ENCODE measurements around the gene TANC1. TPM values are rescaled to one million over a fixed set of nuclear protein-coding genes. Genes with fewer than 3 reads are reported as not detected.

The TANC1 gene
- total and polyA plus RNA-seq, 3 donors from 2014 or later = 8.6 to 19.3 (median 16.2) TPM

DNA sequence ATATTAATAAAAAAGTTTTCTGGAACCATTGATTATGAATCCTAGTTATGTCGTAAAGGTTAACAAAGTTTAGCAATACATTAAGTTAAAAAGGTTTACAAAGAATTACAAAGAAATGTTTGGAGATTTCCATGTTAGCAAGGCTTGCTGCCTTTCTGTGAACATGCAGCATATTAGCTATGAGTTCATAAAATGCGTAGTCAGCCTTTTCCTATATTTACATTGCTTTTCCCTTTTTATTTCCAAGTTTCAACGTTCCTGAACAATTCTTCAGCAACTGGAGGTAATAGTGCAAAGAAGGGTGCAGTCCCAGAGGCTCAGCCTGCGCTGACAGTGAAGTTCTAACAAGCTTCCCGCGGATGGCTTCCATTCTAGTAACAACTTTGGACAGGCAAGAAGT is 266.4 kb downstream of the TANC1 start:
- Histone ChIP-seq H3K36me3 (ENCODE audit: low read depth, missing control alignments) (no peaks in the 10 kb centered on the region), H3K4me1 (no peaks in the 10 kb centered on the region)

DNA sequence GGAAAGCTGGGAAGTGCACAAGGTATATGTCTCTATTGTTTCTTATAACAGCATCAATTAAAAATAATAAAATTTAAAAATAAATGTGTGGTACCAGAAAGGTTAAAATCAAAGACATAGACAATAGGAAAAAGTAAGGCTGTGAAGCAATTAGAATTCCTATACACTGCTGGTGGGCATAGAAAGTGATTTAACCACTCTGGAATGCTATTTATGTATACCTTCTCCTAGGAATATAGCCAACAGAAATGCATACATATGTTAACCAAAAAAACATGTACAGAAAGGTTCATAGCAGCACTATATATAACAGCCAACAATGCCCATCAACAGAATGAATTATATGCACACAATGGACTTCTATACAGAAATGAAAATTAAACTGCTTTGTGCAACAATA is 275.1 kb downstream of the TANC1 start:
- no peak overlapping the region for H3K27ac ChIP-seq
- no peaks in the 10 kb centered on the region for H3K4me1 ChIP-seq
- no peaks in the 10 kb centered on the region for H3K9me3 ChIP-seq
- TF ChIP-seq, protein P1, sequence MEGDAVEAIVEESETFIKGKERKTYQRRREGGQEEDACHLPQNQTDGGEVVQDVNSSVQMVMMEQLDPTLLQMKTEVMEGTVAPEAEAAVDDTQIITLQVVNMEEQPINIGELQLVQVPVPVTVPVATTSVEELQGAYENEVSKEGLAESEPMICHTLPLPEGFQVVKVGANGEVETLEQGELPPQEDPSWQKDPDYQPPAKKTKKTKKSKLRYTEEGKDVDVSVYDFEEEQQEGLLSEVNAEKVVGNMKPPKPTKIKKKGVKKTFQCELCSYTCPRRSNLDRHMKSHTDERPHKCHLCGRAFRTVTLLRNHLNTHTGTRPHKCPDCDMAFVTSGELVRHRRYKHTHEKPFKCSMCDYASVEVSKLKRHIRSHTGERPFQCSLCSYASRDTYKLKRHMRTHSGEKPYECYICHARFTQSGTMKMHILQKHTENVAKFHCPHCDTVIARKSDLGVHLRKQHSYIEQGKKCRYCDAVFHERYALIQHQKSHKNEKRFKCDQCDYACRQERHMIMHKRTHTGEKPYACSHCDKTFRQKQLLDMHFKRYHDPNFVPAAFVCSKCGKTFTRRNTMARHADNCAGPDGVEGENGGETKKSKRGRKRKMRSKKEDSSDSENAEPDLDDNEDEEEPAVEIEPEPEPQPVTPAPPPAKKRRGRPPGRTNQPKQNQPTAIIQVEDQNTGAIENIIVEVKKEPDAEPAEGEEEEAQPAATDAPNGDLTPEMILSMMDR (IDR thresholded peaks at IDR 0.05) = no peak
- no peak for TF ChIP-seq POLR2A (IDR thresholded peaks at IDR 0.05)
- no peak for DNase-seq
- H3K4me3 ChIP-seq = no peak overlapping the region
- H3K36me3 ChIP-seq (ENCODE audit: low read depth, missing control alignments) = no peaks in the 10 kb centered on the region
- H3K27me3 ChIP-seq = no peaks in the 10 kb centered on the region
- intact Hi-C loops (cut with DNase I; ENCODE audit: low total_unique reads) = no loop called here

More for the DNA sequence above, 266.4 kb downstream of the TANC1 start:
- intact Hi-C loops (cut with DNase I; ENCODE audit: low total_unique reads) = no loop called here
- no peak for DNase-seq
- H3K9me3 ChIP-seq = no peaks in the 10 kb centered on the region
- TF ChIP-seq, protein P1 (IDR thresholded peaks at IDR 0.05) = no peak
- no peak for TF ChIP-seq POLR2A (IDR thresholded peaks at IDR 0.05)
- 89 to 91% methylated on average over 6 of the region's 6 CpGs for WGBS, 2 donors
- no peak overlapping the region for H3K27ac ChIP-seq
- no peaks in the 10 kb centered on the region for H3K27me3 ChIP-seq
- no peak overlapping the region for H3K4me3 ChIP-seq

DNA sequence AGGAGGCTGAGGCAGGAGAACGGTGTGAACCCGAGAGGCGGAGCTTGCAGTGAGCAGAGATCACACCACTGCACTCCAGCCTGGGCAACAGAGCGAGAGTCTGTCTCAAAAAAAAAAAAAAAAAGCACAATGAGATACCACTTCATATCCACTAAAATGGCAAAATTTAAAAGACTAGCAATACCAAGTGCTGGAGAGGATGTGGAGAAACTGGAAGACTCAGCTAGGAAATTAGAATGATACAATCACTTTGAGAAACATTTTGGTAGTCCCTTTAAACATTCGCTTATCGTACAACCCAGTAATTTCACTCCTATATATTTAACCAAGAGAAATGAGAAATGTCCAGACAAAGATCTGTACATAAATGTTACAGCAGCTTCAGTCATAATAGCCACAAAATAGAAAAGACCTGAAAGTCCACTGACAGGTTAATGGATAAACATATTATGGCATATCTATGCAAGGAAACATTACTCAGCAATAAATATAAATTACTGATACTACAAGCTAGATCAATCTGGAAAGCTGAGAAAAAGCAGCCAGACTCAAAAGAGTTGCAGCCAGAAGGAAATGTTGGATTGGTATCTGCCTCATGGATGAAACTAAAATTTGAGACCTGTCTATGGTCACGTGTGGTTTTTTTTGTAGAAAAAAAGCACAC is 278.0 kb downstream of the TANC1 start:
- intact Hi-C loops (cut with DNase I; ENCODE audit: low total_unique reads) = no loop called here
- no peak overlapping the region for H3K4me3 ChIP-seq
- H3K27me3 ChIP-seq = no peaks in the 10 kb centered on the region
- 87 to 97% methylated on average over 7 of the region's 7 CpGs for WGBS, 2 donors
- no peak for DNase-seq
- TF ChIP-seq, protein P1 (IDR thresholded peaks at IDR 0.05) = no peak
- TF ChIP-seq POLR2A (IDR thresholded peaks at IDR 0.05) = no peak
- H3K27ac ChIP-seq = no peak overlapping the region
- H3K36me3 ChIP-seq (ENCODE audit: low read depth, missing control alignments) = no peaks in the 10 kb centered on the region
- no peaks in the 10 kb centered on the region for H3K4me1 ChIP-seq
- H3K9me3 ChIP-seq = no peaks in the 10 kb centered on the region

DNA sequence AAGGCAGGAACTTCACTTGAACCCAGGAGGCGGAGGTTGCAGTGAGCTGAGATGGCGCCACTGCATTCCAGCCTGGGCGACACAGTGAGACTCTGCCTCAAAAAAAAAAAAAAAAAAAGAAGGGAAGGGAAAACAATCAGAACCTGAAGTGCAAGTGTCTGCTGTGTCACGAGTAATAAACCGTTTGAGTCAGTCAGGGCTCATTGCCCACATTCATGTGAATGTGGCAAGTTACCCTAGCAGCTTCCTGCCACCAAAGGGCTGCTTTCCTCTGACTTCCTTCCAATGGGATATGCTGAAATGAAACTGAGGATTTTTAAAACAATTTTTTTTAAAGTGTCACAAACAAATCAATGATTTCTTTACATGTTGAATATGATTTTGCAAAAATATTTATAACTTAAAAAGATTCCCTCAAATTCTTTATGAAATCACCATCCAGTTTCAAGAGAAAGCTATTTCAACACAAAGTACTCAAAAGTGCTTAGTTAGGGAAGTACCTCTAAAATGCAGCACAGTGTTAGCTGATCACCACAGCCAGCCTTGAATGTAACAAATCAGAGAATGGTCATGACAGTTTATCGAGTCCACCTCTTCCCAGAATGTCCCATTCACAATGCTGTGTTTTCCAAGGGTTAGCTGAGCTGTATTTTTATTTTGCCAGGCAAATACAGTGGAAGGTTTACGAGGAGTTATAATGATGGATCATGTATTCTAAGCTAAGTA is 281.7 kb downstream of the TANC1 start:
- Histone ChIP-seq H3K36me3 (ENCODE audit: low read depth, missing control alignments) (no peaks in the 10 kb centered on the region), H3K4me1 (no peaks in the 10 kb centered on the region), H3K9me3 (no peaks in the 10 kb centered on the region), H3K27ac (peak overlapping the region in 1 of 2 donors; percentile 28), H3K4me3 (no peak overlapping the region), H3K27me3 (no peaks in the 10 kb centered on the region)
- DNase-seq = peak; percentile 59
- 55 to 58% methylated on average over 7 of the region's 7 CpGs for WGBS, 2 donors
- no peak for TF ChIP-seq POLR2A (IDR thresholded peaks at IDR 0.05)
- TF ChIP-seq, protein P1 (IDR thresholded peaks at IDR 0.05) = no peak
- intact Hi-C loops (cut with DNase I; ENCODE audit: low total_unique reads) = no loop called here

Data from testis (tissue), 3 donors.